ENCODE measurements around the gene SHISA9. TPM values are rescaled to one million over a fixed set of nuclear protein-coding genes. Genes with fewer than 3 reads are reported as not detected.

SHISA9 gene
- polyA plus RNA-seq, 3 donors: 0.01 TPM; not detected in 2

GRCh38 chr16:12879812-12880211, 21.6 kb upstream of the SHISA9 start:
- no CpG with 5 or more reads among the region's 2 CpGs for WGBS (ENCODE audit: insufficient coverage)
- Histone ChIP-seq H3K36me3 (replicated peaks in 1 of 2; ENCODE audit: control insufficient read depth in 1 of 2, insufficient read depth in 2 of 2, low read length in 2 of 2) (no peaks in the 10 kb centered on the region), H3K4me3 (replicated peaks in 1 of 3; ENCODE audit: low read depth in 2 of 3, low read length in 3 of 3) (no peak overlapping the region), H3K9ac (ENCODE audit: insufficient read depth, low read length, poor library complexity, severe bottlenecking) (no peak overlapping the region), H3K9me3 (replicated peaks in 1 of 2; ENCODE audit: control insufficient read depth in 1 of 2, insufficient read depth in 1 of 2, low read length in 2 of 2) (no peaks in the 10 kb centered on the region), H4K20me1 (ENCODE audit: insufficient read depth, low read length) (no peaks in the 10 kb centered on the region), H3K79me2 (ENCODE audit: insufficient read depth, low read length) (no peaks in the 10 kb centered on the region), H3K4me2 (replicated peaks; ENCODE audit: extremely low read depth, low read length, poor library complexity, severe bottlenecking) (no peak overlapping the region), H3K4me1 (ENCODE audit: control insufficient read depth in 1 of 2, insufficient read depth in 2 of 2, low read length in 2 of 2) (no peaks in the 10 kb centered on the region), H3K27me3 (ENCODE audit: control insufficient read depth in 2 of 2, insufficient read depth in 2 of 2, low read length in 2 of 2) (no peaks in the 10 kb centered on the region), H3K27ac (ENCODE audit: low read depth in 1 of 2, low read length in 2 of 2) (no peak overlapping the region), H2AFZ (ENCODE audit: insufficient read depth, low read depth, low read length, poor library complexity, severe bottlenecking) (no peak overlapping the region)
- Mint-ChIP-seq H3K27ac (no peak overlapping the region), H3K27me3 (ENCODE audit: low read depth in 3 of 3) (peaks cover 4 to 8% (median 8%) of the 10 kb centered on the region in 3 donors), H3K36me3 (no peaks in the 10 kb centered on the region), H3K9me3 (peaks cover 0 to 8% (median 2%) of the 10 kb centered on the region in 7 donors), H3K4me3 (no peak overlapping the region), H3K4me1 (no peaks in the 10 kb centered on the region)
- DNase-seq: no peak
- intact Hi-C loops (cut with micrococcal nuclease): no loop called here
- TF ChIP-seq, protein P1, sequence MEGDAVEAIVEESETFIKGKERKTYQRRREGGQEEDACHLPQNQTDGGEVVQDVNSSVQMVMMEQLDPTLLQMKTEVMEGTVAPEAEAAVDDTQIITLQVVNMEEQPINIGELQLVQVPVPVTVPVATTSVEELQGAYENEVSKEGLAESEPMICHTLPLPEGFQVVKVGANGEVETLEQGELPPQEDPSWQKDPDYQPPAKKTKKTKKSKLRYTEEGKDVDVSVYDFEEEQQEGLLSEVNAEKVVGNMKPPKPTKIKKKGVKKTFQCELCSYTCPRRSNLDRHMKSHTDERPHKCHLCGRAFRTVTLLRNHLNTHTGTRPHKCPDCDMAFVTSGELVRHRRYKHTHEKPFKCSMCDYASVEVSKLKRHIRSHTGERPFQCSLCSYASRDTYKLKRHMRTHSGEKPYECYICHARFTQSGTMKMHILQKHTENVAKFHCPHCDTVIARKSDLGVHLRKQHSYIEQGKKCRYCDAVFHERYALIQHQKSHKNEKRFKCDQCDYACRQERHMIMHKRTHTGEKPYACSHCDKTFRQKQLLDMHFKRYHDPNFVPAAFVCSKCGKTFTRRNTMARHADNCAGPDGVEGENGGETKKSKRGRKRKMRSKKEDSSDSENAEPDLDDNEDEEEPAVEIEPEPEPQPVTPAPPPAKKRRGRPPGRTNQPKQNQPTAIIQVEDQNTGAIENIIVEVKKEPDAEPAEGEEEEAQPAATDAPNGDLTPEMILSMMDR (IDR thresholded peaks at IDR 0.05): no peak

GRCh38 chr16:12881182-12881581, 20.2 kb upstream of the SHISA9 start:
- Histone ChIP-seq H2AFZ (ENCODE audit: insufficient read depth, low read depth, low read length, poor library complexity, severe bottlenecking) (no peak overlapping the region), H3K27me3 (ENCODE audit: control insufficient read depth in 2 of 2, insufficient read depth in 2 of 2, low read length in 2 of 2) (no peaks in the 10 kb centered on the region), H3K27ac (ENCODE audit: low read depth in 1 of 2, low read length in 2 of 2) (no peak overlapping the region), H4K20me1 (ENCODE audit: insufficient read depth, low read length) (no peaks in the 10 kb centered on the region), H3K9me3 (replicated peaks in 1 of 2; ENCODE audit: control insufficient read depth in 1 of 2, insufficient read depth in 1 of 2, low read length in 2 of 2) (no peaks in the 10 kb centered on the region), H3K36me3 (replicated peaks in 1 of 2; ENCODE audit: control insufficient read depth in 1 of 2, insufficient read depth in 2 of 2, low read length in 2 of 2) (no peaks in the 10 kb centered on the region), H3K4me1 (ENCODE audit: control insufficient read depth in 1 of 2, insufficient read depth in 2 of 2, low read length in 2 of 2) (no peaks in the 10 kb centered on the region), H3K9ac (ENCODE audit: insufficient read depth, low read length, poor library complexity, severe bottlenecking) (no peak overlapping the region), H3K4me2 (replicated peaks; ENCODE audit: extremely low read depth, low read length, poor library complexity, severe bottlenecking) (no peak overlapping the region), H3K4me3 (replicated peaks in 1 of 3; ENCODE audit: low read depth in 2 of 3, low read length in 3 of 3) (no peak overlapping the region), H3K79me2 (ENCODE audit: insufficient read depth, low read length) (no peaks in the 10 kb centered on the region)
- Mint-ChIP-seq H3K36me3 (no peaks in the 10 kb centered on the region), H3K4me1 (no peaks in the 10 kb centered on the region), H3K27ac (no peak overlapping the region), H3K9me3 (peaks cover 0 to 10% (median 2%) of the 10 kb centered on the region in 7 donors), H3K4me3 (no peak overlapping the region), H3K27me3 (ENCODE audit: low read depth in 3 of 3) (peaks cover 4 to 10% (median 8%) of the 10 kb centered on the region in 3 donors)
- DNase-seq: no peak
- no CpG with 5 or more reads among the region's 3 CpGs for WGBS (ENCODE audit: insufficient coverage)
- intact Hi-C loops (cut with micrococcal nuclease): no loop called here
- TF ChIP-seq, protein P1 (IDR thresholded peaks at IDR 0.05): no peak

Measured in CD14-positive monocyte (primary cell).